ENCODE measurements around the gene RCBTB2.
"Not testable (repeated sequence)": the region's sequence is repeated elsewhere in the genome, so short reads cannot be mapped to it uniquely, and the experiment has no call there.

RCBTB2 gene

GRCh38 chr13:48456546-48456945 is 76.3 kb downstream of the RCBTB2 start:
- no peak for DNase-seq

GRCh38 chr13:48451196-48451595 is 81.7 kb downstream of the RCBTB2 start:
- not testable (repeated sequence) for DNase-seq

- no peak for DNase-seq
These were observed 83.2 kb downstream of the RCBTB2 start for GRCh38 chr13:48449656-48450055.

DNA sequence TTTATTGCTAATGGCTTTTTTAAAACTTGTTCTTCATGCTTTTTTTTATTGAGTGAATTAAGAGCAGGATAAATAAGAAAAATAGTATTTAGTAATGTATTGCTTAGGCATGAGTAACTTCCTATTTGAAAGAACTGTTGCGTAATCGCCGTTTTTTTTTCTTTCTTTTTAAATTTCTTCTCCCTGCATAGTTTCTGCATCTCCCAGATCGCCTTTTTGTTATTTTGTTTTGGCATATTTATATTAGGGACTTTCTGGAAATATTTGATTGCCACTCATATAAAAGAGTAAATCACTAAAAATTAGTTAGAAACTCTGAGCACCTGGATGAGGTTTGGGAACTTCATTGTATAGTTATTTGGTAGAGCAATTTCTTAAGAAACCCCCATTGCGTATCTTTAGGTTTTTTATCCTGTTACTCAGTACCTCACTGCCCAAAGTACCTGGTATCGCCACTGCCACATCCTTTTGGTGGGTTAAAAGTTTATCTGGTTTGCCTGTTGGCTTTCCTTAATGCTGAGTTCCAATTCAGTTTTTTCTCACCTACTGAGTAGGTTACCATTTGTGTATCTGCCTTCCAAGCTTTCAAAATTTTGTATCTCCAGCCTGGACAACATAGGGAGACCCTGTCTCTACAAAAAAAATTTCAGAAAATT is 83.8 kb downstream of the RCBTB2 start:
- no peak for DNase-seq

GRCh38 chr13:48448285-48448958 is 84.5 kb downstream of the RCBTB2 start:
- no peak for DNase-seq

GRCh38 chr13:48446464-48446863 is 86.4 kb downstream of the RCBTB2 start:
- DNase-seq = no peak

- DNase-seq = no peak
These were observed 89.3 kb downstream of the RCBTB2 start for GRCh38 chr13:48443442-48444208.
